GM23338 (cell line): ENCODE measurements around the gene CCDC85B. TPM values are rescaled to one million over a fixed set of nuclear protein-coding genes. Genes with fewer than 3 reads are reported as not detected.

Experiments
- ATAC-seq: fragments of 200-7000 bp; cut with Tn5 transposase; 3 replicates; pipeline ENCODE4 v1.9.1; 2020
- DNase-seq: peaks from one replicate; pipeline ENCODE4 v3.0.0-alpha.2; 2015; ENCODE audit warnings: low spot score
- H2AFZ ChIP-seq: fragments of 200-600 bp; sonication (generic); 2 replicates; pipeline ENCODE4 v1.8.0; 2016; ENCODE audit warnings: antibody characterized with exemption, mild to moderate bottlenecking, moderate library complexity
- H3F3A ChIP-seq: fragments of 200-600 bp; sonication (generic); replicated peaks from 2 replicates; pipeline ENCODE4 v1.8.0; 2017; ENCODE audit warnings: antibody characterized with exemption, mixed run types, low read depth
- H3K27ac ChIP-seq: fragments of 200-600 bp; sonication (generic); 2 replicates; pipeline ENCODE4 v1.6.1; 2016; ENCODE audit warnings: low read depth
- H3K27me3 ChIP-seq: fragments of 200-600 bp; sonication (generic); 2 replicates; pipeline ENCODE4 v1.8.0; 2016; ENCODE audit warnings: mild to moderate bottlenecking, mixed run types, moderate library complexity; ENCODE audit not compliant: insufficient read depth
- H3K36me3 ChIP-seq: fragments of 200-600 bp; sonication (generic); 2 replicates; pipeline ENCODE4 v1.8.0; 2016; ENCODE audit warnings: mild to moderate bottlenecking; ENCODE audit not compliant: insufficient read depth
- H3K4me1 ChIP-seq: fragments of 200-600 bp; sonication (generic); 2 replicates; pipeline ENCODE4 v1.8.0; 2016; ENCODE audit warnings: mild to moderate bottlenecking, moderate library complexity; ENCODE audit not compliant: insufficient read depth
- H3K4me2 ChIP-seq: fragments of 200-600 bp; sonication (generic); 2 replicates; pipeline ENCODE4 v1.7.1; 2017; ENCODE audit warnings: mixed run types
- H3K4me3 ChIP-seq: fragments of 200-600 bp; sonication (generic); 2 replicates; pipeline ENCODE4 v1.6.1; 2016; ENCODE audit warnings: mixed run types
- H3K79me2 ChIP-seq: fragments of 200-600 bp; sonication (generic); replicated peaks from 2 replicates; pipeline ENCODE4 v1.8.0; 2017; ENCODE audit warnings: mild to moderate bottlenecking; ENCODE audit not compliant: insufficient read depth
- H3K9me2 ChIP-seq: fragments of 200-600 bp; sonication (generic); 2 replicates; pipeline ENCODE4 v1.8.0; 2017; ENCODE audit not compliant: insufficient read depth
- H4K20me1 ChIP-seq: fragments of 200-600 bp; sonication (generic); replicated peaks from 2 replicates; pipeline ENCODE4 v1.8.0; 2017; ENCODE audit warnings: mild to moderate bottlenecking; ENCODE audit not compliant: insufficient read depth
- H3K27ac Mint-ChIP-seq: 2 replicates; pipeline ENCODE4 v1.8.0; 2020; ENCODE audit warnings: inconsistent platforms, mild to moderate bottlenecking, moderate library complexity, mixed read lengths
- H3K27me3 Mint-ChIP-seq: 3 replicates; pipeline ENCODE4 v1.8.0; 2022; ENCODE audit warnings: low read depth, mild to moderate bottlenecking, moderate library complexity, mixed read lengths, inconsistent platforms; ENCODE audit not compliant: insufficient read depth, poor library complexity
- H3K36me3 Mint-ChIP-seq: 3 replicates; pipeline ENCODE4 v1.8.0; 2021; ENCODE audit warnings: low read depth, mild to moderate bottlenecking, inconsistent platforms, moderate library complexity, mixed read lengths
- H3K4me1 Mint-ChIP-seq: 3 replicates; pipeline ENCODE4 v1.8.0; 2020; ENCODE audit warnings: mild to moderate bottlenecking, inconsistent platforms, mixed read lengths
- H3K4me3 Mint-ChIP-seq: 3 replicates; pipeline ENCODE4 v1.8.0; 2021; ENCODE audit warnings: moderate library complexity, mild to moderate bottlenecking, inconsistent platforms, mixed read lengths
- H3K9me3 Mint-ChIP-seq: 3 replicates; pipeline ENCODE4 v1.8.0; 2020; ENCODE audit warnings: moderate library complexity, mild to moderate bottlenecking, inconsistent platforms, mixed read lengths
- CREB1 ChIP-seq: fragments of 250-450 bp; sonication (Bioruptor Pico); IDR thresholded peaks from 2 replicates; pipeline ENCODE4 v1.5.0; 2020; ENCODE audit warnings: low read depth, mild to moderate bottlenecking, moderate library complexity
- ETS1 ChIP-seq: IDR thresholded peaks from 2 replicates; pipeline ENCODE4 v1.6.1; 2016; ENCODE audit warnings: antibody characterized with exemption
- EZH2 ChIP-seq: fragments of 200-600 bp; sonication (generic); IDR thresholded peaks from one replicate; pipeline ENCODE4 v1.8.0; 2017; ENCODE audit warnings: antibody characterized with exemption, mild to moderate bottlenecking, low read depth; ENCODE audit not compliant: unreplicated experiment
- EZH2phosphoT487 ChIP-seq: fragments of 200-600 bp; sonication (generic); IDR thresholded peaks from one replicate; pipeline ENCODE4 v1.8.1; 2018; ENCODE audit warnings: antibody characterized with exemption; ENCODE audit not compliant: unreplicated experiment
- JUNB ChIP-seq: IDR thresholded peaks from one replicate; pipeline ENCODE4 v1.6.1; 2016; ENCODE audit warnings: antibody characterized with exemption; ENCODE audit not compliant: unreplicated experiment
- NANOG ChIP-seq: IDR thresholded peaks from 2 replicates; pipeline ENCODE4 v1.6.1; 2016; ENCODE audit warnings: antibody characterized with exemption, borderline replicate concordance
- ZNF114 ChIP-seq: fragments of 250-450 bp; sonication (Bioruptor Pico); IDR thresholded peaks from 2 replicates; pipeline ENCODE4 v1.5.0; 2020; ENCODE audit warnings: mild to moderate bottlenecking, moderate library complexity
- ZNF462 ChIP-seq: fragments of 250-450 bp; sonication (Bioruptor Pico); IDR thresholded peaks from 2 replicates; pipeline ENCODE4 v1.5.0; 2020; ENCODE audit warnings: mild to moderate bottlenecking, moderate library complexity
- polyA plus RNA-seq: library from polyadenylated mRNA; unstranded; fragments of >200 nt; fragmentation: Nextera tagmentation; extraction: Ambion mirVana; gene quantifications from 2 replicates; pipeline ENCODE4 v1.2.1, GENCODE V29; 2016
- total RNA-seq: library from RNA; depleted of rRNA; stranded (reverse); fragments of >200 nt; shearing (Covaris generic); gene quantifications from 2 replicates; pipeline ENCODE4 v1.2.3, GENCODE V29; 2014

The CCDC85B gene
- total and polyA plus RNA-seq, 2 experiments from 2014 or later, result 54.5 to 66.3 TPM

GRCh38 chr11:65879617-65880016 is 10.9 kb upstream of the CCDC85B start, which contains the start of gene CTSW (continued):
- TF ChIP-seq ZNF462 (CRISPR knock-in tag) (no peak), ETS1 (no peak), JUNB (no peak)

- DNase-seq (no peak), ATAC-seq (no peak)
- Mint-ChIP-seq H3K27ac (no peak overlapping the region), H3K4me3 (no peak overlapping the region), H3K27me3 (peaks cover 18% of the 10 kb centered on the region), H3K36me3 (peaks cover 22% of the 10 kb centered on the region), H3K4me1 (peaks cover 4% of the 10 kb centered on the region), H3K9me3 (no peaks in the 10 kb centered on the region)
- Histone ChIP-seq H2AFZ (no peak overlapping the region), H4K20me1 (peaks cover 6% of the 10 kb centered on the region; the same call in 1 of the 2 replicates), H3K9me2 (no peaks in the 10 kb centered on the region), H3K4me1 (no peaks in the 10 kb centered on the region), H3K36me3 (peaks cover 7% of the 10 kb centered on the region; the same call in 1 of the 2 replicates), H3K4me2 (no peak overlapping the region), H3K27me3 (no peaks in the 10 kb centered on the region), H3K4me3 (no peak overlapping the region), H3F3A (0 out of 2 replicates have a peak, but pooled peaks cover 4% of the 10 kb centered on the region), H3K27ac (no peak overlapping the region), H3K79me2 (no peaks in the 10 kb centered on the region)
- TF ChIP-seq EZH2 (no peak), ZNF114 (CRISPR knock-in tag) (no peak), EZH2phosphoT487 (no peak), CREB1 (CRISPR knock-in tag) (no peak), ZNF462 (CRISPR knock-in tag) (no peak), NANOG (no peak)
Observed at GRCh38 chr11:65880027-65880426, 10.4 kb upstream of the CCDC85B start.
